Head of caudate nucleus (tissue), 42 donors: Measurements from ENCODE around the gene ANKLE2.
"Not testable (repeated sequence)": the region's sequence is repeated elsewhere in the genome, so short reads cannot be mapped to it uniquely, and the experiment has no call there.

Experiments used
- DNase-seq, 42 donors: peaks; one replicate each; pipeline versions ENCODE4 v3.0.0 to v3.0.0-alpha.2; 2020 to 2021; ENCODE audit warnings: mixed read lengths in 7 of 42
- intact Hi-C: fragments of 100-400 bp; cut with DNase I; formaldehyde crosslinking; loops from one replicate; pipeline ENCODE4 v1.15.0; 2022

The ANKLE2 gene

DNA sequence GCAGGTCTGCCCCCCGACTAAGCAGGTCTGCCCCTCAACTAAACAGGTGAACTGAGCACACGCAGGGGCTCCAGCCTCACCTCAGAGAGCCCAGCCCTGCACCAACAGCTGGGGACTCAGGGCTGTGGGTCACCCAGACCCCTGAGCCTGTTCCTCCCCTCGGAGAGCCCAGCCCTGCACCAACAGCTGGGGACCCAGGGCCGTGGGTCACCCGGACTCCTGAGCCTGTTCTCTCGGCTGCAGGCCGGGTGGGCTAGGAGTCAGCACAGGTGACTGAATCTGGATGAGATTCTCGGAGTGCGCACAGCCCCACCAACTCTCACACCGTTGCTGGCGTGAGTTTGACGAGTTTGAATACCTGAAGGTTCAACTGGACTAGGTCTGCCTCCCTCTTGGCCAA lies 20.3 kb upstream of the ANKLE2 start:
- intact Hi-C loops, result no loop called here
- DNase-seq, result no peak

DNA sequence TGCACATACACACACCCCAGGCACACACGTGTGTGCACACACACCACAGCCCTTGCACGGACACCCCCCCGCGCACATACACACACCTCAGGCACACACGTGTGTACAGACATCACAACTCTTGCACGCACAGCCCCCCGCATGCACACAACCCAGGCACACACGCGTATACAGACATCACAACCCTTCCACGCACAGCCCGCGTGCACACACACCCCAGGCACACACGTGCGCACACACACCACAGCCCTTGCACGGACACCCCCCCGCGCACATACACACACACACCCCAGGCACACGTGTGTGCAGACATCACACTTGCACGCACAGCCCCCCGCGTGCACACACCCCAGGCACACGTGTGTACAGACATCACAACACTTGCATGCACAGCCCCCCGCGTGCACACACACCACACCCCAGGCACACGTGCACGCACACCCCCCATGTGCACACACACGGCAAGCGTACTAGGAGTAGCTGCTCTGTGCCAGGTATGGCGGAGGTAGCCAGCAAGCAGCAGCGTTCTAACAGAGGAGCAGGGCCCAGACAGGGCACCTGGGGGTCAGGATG lies 18.2 kb upstream of the ANKLE2 start:
- no peak for DNase-seq
- intact Hi-C loops, result no loop called here

DNA sequence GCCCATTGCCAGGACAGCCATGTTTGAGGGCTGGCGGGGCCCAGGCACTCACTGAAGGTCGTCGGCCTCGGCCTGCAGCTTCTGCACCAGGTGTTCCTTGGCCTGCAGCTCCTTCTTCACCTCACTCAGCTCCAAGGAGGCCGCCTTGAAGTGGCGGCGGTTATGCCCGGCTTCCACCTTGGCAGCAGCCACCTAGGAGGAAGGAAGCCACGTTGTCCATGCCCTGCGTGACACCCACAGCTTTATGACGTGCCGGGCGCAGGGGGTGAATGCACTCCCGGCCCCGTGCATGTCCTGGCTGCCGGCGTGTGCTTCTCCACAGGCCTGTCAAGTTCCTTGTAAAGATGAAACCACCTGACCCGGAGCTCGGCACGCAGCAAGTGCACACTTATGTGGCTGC lies 16.0 kb upstream of the ANKLE2 start:
- intact Hi-C loops, result no loop called here
- no peak for DNase-seq

- DNase-seq, result peak in 23 of 42 donors; percentile 17 to 64 (median 38)
- intact Hi-C loops, result no loop called here
Observed at GRCh38 chr12:132776816-132777568, 15.4 kb upstream of the ANKLE2 start.

- intact Hi-C loops, DNase-seq: not testable (repeated sequence)
Observed at GRCh38 chr12:132776230-132776625, 14.6 kb upstream of the ANKLE2 start.

DNA sequence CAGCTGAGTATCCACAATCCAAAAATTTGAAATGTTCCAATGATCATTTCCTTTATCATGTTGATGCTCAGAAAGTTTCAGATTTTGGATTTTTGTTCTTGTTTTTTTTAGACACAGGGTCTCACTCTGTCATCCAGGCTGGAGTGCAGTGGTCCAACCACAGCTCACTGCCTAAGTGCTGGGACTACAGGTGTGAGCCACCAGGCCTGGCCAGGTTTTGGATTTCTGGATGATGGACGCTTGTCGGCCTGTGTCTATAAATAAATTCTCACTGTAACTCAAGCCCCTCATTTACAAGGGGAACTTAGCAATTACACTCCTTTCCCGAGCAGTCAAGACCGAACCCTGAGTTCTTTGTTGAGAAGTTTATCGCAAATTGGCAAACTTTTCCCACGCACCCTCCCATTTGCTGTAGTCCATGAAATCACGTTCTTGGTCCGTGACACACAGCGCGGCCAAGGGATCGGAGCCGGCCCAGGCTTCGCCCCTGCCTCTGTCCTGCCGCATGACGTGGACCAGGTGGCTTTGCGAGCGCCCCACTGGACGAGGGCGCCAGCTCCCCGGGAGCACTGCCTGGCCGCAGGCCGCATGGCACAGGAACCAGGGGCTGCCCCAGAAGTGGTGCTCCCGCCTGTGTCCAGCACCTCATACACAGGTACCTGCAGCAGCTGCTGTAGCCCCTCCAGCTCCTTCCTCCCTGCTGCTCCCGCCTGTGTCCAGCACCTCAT lies 14.0 kb upstream of the ANKLE2 start:
- no peak for DNase-seq
- intact Hi-C loops, result no loop called here

- intact Hi-C loops, result no loop called here
- no peak for DNase-seq
Observed at GRCh38 chr12:132774646-132775275, 13.1 kb upstream of the ANKLE2 start.

GRCh38 chr12:132774159-132774558 lies 12.5 kb upstream of the ANKLE2 start:
- DNase-seq, result no peak
- intact Hi-C loops, result no loop called here

GRCh38 chr12:132773077-132773955 lies 11.7 kb upstream of the ANKLE2 start:
- no peak for DNase-seq
- intact Hi-C loops, result no loop called here

GRCh38 chr12:132772606-132773005 lies 11.0 kb upstream of the ANKLE2 start:
- intact Hi-C loops, result no loop called here
- peak in 6 of 42 donors; percentile 17 to 49 (median 38) for DNase-seq

GRCh38 chr12:132771126-132771838 lies 9.7 kb upstream of the ANKLE2 start:
- intact Hi-C loops, result no loop called here
- peak in 25 of 42 donors; percentile 21 to 79 (median 45) for DNase-seq

- intact Hi-C loops, result loop anchor here (10.0 kb wide), 1 partner anchor 58 kb away; the partner anchor contains the start of gene GOLGA3
- DNase-seq, result peak in 11 of 42 donors; percentile 20 to 55 (median 35)
Observed at GRCh38 chr12:132766380-132767085, 4.9 kb upstream of the ANKLE2 start.

- intact Hi-C loops, result loop anchor here (10.0 kb wide), 1 partner anchor 59 kb away; the partner anchor contains the start of gene GOLGA3
- no peak for DNase-seq
Observed at GRCh38 chr12:132765361-132765760, 3.7 kb upstream of the ANKLE2 start.

DNA sequence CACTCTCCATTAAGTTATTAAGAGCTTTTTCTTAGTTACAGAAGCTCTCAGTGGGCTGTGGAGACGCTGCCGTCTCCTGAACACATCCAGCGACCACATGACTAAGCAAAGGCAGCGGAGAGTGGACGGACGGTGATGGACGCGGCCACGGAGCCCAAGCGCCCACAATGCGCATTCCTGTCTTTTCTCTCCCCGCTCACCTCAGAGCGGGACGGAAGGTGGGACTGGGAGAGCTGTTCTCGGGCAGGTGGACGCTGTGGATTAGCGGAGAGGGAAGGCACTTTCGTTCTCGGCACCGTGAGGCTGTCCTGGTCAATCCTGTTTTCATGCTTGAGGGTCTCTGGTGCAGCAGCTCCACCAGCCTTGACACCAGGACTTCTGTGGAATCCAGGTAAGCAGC lies 2.6 kb upstream of the ANKLE2 start:
- intact Hi-C loops, result loop anchor here (5.0 to 10.0 kb wide), 2 partner anchors 52 to 61 kb away; partner anchors contain the start of genes GOLGA3 and PGAM5
- no peak for DNase-seq

DNA sequence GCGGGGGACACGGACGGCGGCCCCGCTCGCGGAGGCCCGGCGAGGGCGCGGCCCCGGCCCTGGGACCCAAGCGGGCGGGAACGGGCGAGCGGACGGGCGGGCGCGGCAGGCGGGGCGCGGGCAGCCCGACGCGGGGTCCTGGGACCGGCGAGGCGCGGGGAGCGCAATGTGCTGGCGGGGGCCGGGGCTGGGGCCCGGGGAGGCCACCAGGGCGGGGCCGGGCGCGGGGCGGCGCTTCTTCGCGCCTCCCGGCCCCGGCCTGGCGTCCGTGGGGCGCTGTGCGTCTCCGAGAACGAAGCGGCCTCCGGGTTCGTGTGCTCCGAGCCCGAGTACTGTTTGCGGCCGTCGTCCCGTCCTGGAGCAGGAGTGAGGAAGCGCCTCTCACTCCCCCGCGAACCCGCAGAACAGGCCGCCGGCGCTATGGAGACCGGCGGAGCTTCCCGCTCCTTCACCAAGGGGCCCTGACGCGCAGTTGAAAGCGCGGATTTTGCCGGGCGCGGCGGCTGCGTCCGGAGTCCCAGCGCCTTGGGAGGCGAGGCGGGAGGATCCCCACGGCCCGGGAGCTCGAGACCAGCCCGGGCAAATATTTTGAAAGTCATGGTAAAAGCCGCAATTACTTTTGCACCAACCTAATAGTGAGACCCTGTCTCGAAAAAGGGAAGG lies 420 bp upstream of the ANKLE2 start:
- peak; percentile 41 to 94 (median 87) for DNase-seq
- intact Hi-C loops, result loop anchor here (5.0 to 10.0 kb wide), 2 partner anchors 50 to 63 kb away; partner anchors contain the start of genes GOLGA3 and PGAM5

GRCh38 chr12:132759359-132759758 lies 2.3 kb downstream of the ANKLE2 start:
- intact Hi-C loops, result no loop called here

DNA sequence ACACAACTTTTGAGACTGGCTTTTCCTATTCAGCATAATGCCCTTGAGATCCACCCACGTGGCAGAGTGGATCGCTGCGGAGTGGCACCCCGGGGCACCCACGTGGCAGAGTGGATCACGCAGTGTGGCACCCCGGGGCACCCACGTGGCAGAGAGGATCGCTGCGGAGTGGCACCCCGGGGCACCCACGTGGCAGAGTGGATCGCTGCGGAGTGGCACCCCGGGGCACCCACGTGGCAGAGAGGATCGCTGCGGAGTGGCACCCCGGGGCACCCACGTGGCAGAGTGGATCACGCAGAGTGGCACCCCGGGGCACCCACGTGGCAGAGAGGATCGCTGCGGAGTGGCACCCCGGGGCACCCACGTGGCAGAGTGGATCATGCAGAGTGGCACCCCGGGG lies 2.8 kb downstream of the ANKLE2 start:
- DNase-seq, intact Hi-C loops: not testable (repeated sequence)

More at GRCh38 chr12:132759359-132759758, 2.3 kb downstream of the ANKLE2 start:
- DNase-seq, result no peak
